WERI-Rb-1 (cell line): ENCODE measurements around the gene XAB2.

Experiments used
- DNase-seq: peaks from one replicate; pipeline ENCODE4 v3.0.0-alpha.2; 2020
- H3K27ac ChIP-seq: fragments of 250-450 bp; sonication (Bioruptor Pico); 2 replicates; pipeline ENCODE4 v1.5.1; 2020; ENCODE audit warnings: mild to moderate bottlenecking, moderate library complexity
- H3K27me3 ChIP-seq: fragments of 250-450 bp; sonication (Bioruptor Pico); 2 replicates; pipeline ENCODE4 v1.5.1; 2021; ENCODE audit warnings: mild to moderate bottlenecking, low read depth, moderate library complexity; ENCODE audit not compliant: insufficient read depth, severe bottlenecking
- H3K36me3 ChIP-seq: fragments of 250-450 bp; sonication (Bioruptor Pico); 2 replicates; pipeline ENCODE4 v1.5.1; 2020; ENCODE audit warnings: mild to moderate bottlenecking, moderate library complexity
- H3K4me3 ChIP-seq: 2 replicates; pipeline ENCODE4 v1.5.1; 2011; ENCODE audit warnings: low read depth, mild to moderate bottlenecking, control low read depth, low read length
- H3K9me3 ChIP-seq: fragments of 250-450 bp; sonication (Bioruptor Pico); 2 replicates; pipeline ENCODE4 v1.5.1; 2021; ENCODE audit warnings: mild to moderate bottlenecking, moderate library complexity; ENCODE audit not compliant: severe bottlenecking
- TF ChIP-seq, protein P1 (sequence below): IDR thresholded peaks from 2 replicates; pipeline ENCODE4 v1.5.1; 2011; ENCODE audit warnings: low read depth, mild to moderate bottlenecking, control low read depth, inconsistent platforms, low read length

The XAB2 gene

DNA sequence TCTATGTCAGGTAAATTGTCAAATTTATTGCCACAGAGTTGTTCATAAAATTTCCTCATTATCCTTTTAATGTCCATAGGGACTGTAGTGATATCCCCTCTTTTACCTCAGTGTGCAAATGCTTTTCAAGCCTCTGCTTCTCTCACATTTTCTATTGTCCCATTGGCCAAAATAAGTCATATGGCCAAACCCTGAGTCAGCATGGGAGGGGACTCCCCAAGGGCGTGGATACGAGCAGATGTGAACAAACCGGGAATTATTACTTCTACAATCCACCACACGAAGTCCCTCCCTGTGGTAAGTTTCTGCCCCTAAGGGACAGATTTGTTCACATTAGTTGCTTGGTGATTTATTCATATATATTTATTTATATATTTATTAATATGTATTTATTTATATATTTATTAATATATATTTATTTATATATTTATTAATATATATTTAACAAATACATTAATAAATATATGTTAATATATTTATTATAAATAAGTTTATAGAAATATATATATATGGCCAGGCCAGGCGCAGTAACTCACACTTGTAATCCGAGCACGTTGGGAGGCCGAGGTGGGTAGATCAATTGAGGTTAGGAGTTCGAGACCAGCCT, 53.8 kb downstream of the XAB2 start:
- no peak for DNase-seq
- TF ChIP-seq, protein P1, sequence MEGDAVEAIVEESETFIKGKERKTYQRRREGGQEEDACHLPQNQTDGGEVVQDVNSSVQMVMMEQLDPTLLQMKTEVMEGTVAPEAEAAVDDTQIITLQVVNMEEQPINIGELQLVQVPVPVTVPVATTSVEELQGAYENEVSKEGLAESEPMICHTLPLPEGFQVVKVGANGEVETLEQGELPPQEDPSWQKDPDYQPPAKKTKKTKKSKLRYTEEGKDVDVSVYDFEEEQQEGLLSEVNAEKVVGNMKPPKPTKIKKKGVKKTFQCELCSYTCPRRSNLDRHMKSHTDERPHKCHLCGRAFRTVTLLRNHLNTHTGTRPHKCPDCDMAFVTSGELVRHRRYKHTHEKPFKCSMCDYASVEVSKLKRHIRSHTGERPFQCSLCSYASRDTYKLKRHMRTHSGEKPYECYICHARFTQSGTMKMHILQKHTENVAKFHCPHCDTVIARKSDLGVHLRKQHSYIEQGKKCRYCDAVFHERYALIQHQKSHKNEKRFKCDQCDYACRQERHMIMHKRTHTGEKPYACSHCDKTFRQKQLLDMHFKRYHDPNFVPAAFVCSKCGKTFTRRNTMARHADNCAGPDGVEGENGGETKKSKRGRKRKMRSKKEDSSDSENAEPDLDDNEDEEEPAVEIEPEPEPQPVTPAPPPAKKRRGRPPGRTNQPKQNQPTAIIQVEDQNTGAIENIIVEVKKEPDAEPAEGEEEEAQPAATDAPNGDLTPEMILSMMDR = no peak
- H3K27ac ChIP-seq = no peak overlapping the region
- no peaks in the 10 kb centered on the region for H3K9me3 ChIP-seq
- H3K36me3 ChIP-seq = no peaks in the 10 kb centered on the region
- no peaks in the 10 kb centered on the region for H3K27me3 ChIP-seq
- no peak overlapping the region for H3K4me3 ChIP-seq

DNA sequence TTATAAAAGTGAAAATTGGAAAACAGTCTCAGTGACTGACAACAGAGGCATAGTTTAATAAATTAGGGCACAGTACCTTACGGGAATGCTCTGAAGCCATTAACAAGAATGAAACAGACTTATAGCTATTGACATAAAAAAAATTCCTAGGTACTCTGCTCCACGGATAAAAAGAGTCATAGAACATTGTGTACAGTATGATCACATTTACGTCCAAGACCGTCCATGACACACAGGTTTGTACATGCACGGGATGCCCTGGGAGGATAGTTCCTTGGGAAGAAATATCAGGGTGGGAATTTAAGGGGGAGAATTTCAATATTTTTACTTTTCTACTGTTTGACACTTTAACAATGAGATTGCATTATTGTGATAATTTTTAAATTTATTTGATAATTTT, 58.6 kb downstream of the XAB2 start:
- no peak for DNase-seq

More for the DNA sequence above, 58.6 kb downstream of the XAB2 start:
- Histone ChIP-seq H3K27me3 (no peaks in the 10 kb centered on the region), H3K27ac (no peak overlapping the region), H3K4me3 (no peak overlapping the region), H3K9me3 (no peaks in the 10 kb centered on the region), H3K36me3 (no peaks in the 10 kb centered on the region)
- TF ChIP-seq, protein P1 = no peak
